HT-29 (cell line): ENCODE results near the gene PRIMPOL. TPM values are rescaled to one million over a fixed set of nuclear protein-coding genes. Genes with fewer than 3 reads are reported as not detected.
A peak's percentile ranks its signal among the peaks of the same experiment; 100 is the strongest.
"Not testable (repeated sequence)": the region's sequence is repeated elsewhere in the genome, so short reads cannot be mapped to it uniquely, and the experiment has no call there.

ENCODE experiments used
- DNase-seq: peaks from one replicate; pipeline ENCODE4 v3.0.0-alpha.2; 2015; ENCODE audit warnings: low spot score
- total RNA-seq: library from RNA; depleted of rRNA; stranded (reverse); fragments of >200 nt; shearing (Covaris generic); gene quantifications from 2 replicates; pipeline ENCODE4 v1.2.3, GENCODE V29; 2014

PRIMPOL gene
- total RNA-seq, 1 experiment from 2014 or later, result 1.9 TPM

DNA sequence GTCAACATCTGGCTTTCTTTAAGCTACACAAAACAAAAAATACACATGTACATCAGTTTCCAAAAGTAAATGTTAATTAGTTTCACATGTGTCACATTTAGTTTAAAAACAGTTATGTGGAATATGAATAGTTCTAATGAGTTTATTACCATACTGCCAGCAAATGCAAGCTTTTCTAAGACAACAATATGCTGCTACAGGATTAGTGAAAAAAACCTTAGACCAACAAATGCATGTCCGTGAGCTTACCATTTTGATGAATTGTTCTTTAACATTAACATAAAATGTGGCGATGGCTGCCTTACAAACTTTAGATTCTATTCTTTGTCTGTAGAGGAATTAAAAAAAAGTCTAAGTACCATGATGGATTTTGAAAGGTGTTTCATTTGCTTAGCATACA, 52.6 kb downstream of the PRIMPOL start:
- DNase-seq, result no peak

DNA sequence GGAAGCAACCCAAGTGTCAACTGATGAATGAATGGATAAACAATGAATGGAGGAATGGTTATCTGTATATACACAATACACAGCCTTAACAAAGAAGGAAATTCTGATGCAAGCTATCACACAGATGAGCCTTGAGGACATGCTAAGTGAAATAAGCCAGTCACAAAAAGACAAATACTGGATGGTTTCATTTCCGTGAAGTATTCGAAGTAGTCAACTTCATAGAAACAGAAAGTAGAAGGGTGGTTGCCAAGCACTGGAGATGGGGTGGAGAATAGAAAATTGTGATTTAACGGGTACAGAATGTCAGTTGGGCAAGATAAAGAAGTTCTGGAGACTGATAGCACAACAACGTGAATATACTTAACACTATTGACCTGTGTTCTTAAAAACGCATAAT, 56.2 kb downstream of the PRIMPOL start:
- DNase-seq, result no peak

DNA sequence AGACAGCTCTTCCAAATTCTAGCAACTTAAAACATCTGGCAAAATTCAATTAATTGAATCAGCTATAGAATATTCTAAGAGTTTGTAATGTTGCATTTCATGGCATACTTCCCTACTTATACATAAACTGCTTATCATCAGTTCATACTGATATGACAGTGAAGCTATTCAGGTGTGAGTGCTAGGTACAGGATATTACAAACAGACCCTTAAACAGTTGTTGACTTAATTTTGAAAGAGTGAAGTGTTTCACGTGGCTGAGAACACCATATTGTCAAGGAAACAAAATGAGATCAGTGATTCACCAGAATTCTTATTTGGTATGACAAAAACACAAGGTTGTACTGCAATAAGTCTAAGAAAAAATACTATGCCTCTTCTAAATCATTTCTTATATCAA, 56.9 kb downstream of the PRIMPOL start:
- DNase-seq, result no peak

DNA sequence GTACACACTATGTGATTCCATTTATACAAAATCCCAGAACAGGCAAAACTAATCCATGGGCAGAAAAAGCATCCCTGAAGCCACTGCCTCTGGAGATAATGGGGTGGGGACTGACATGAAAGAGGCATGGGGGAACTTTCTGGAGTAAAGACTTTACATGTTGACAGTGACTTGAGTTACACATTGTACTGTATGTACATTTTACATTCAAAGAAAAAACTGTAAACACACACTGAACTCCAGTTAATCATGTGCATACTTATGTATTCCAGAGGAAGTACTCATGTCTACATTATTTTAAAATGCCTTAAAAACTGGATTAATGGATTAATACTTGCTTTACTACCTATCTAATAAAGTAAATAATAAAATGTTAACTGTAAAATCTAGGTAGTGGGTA, 62.8 kb downstream of the PRIMPOL start:
- no peak for DNase-seq

DNA sequence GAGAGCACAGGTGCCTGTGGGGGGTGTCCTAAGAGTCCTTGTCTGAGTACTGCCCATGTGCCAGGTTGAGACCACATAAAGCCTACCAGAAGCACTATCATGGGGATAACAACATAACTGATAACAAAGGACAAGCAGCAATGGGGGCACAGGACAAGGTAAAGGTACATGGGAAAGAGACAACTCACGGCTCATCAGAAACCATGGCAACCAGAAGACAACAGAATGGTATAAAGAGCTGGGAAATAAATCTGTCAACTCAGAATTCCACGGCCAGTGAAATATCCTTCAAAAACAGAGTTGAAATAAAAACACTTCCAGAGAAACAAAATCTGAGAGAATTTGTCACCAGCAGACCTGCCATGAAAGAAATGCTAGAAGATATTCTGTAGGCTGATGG, 64.3 kb downstream of the PRIMPOL start:
- no peak for DNase-seq

DNA sequence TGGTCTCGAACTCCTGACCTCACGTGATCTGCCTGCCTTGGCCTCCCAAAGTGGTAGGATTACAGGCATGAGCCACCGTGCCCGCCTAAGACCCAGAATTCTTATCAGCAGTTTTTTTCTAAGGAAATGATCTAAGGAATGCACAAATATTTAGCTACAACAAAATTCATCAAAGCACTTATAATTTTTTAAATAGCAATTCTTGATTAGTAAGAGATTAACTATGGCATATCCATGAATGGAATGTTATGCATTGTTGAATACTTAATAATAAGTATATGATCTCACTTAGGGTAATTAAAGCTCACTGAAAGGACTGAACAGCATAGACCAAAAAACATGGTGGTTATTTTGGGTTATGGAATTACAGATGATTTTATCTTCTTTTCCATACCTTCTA, 66.0 kb downstream of the PRIMPOL start:
- no peak for DNase-seq

DNA sequence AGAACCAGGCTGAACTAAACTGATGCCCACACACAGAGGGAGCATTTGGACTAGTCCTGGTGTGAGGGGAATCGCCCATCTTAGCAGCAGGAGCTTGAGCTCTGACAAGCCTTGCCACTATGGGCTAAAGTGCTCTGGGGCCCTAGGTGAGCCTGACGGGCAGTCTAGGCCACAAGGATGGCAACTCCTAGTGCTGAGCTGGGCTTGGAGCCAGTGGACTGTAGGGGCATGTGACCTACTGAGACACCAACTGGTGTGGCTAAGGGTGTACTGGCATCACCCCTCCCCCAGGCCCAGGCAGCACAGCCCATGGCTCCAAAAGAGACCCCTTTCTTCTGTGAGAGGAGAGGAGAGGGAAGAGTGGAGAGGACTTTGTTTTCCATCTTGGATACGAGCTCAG, 69.9 kb downstream of the PRIMPOL start:
- DNase-seq, result no peak

DNA sequence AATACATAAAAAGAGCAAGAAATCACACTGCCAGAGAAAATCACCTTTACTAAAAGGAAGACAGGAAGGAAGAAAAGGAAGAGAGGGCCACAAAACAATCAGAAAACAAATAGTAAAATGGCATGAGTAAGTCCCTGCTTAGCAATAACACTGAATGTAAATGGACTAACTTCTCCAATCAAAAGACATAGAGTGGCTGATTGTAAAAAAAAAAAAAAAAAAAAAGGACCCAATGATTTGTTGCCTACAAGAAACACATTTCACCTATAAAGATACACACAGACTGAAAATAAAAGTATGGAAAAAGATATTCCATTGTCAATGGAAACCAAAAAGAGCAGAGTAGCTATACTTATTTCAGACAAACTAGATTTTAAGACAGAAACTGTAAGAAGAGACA, 71.7 kb downstream of the PRIMPOL start:
- no peak for DNase-seq

DNA sequence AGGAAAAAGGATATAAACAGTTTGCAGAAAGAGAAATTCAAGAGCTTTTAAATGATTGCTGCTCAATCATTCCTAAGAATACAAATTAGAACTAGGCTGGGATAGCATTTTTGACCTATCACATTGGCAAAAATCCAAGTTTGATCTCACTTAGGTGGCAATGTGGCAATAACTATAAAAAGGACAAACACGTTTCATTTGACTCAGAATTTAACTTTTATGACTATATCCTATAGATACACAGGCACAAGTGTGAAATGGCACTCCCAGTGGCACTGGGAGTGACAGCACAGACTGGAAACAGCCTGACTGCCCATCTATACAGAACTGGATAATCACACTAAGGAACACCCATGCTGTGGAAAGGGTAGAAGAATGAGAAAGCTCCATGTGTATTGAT, 73.3 kb downstream of the PRIMPOL start:
- DNase-seq, result peak; percentile 7

DNA sequence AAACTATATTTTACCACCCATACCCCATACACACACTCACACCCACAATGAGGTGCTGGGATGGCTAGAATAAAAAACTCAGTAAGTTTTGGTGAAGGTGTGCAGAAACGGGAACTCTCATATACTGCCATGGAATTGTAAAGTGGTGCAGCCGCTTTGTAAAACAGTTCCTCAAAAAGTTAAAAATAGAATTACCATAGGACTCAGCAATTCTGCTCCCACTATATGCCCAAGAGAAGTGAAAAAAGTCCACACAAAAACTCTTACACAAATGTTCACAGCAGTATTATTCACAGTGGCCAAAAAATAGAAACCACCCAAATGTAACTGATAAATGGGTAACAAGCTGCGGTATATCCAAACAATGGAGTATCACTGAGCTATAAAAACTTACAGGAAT, 77.9 kb downstream of the PRIMPOL start:
- DNase-seq, result no peak

DNA sequence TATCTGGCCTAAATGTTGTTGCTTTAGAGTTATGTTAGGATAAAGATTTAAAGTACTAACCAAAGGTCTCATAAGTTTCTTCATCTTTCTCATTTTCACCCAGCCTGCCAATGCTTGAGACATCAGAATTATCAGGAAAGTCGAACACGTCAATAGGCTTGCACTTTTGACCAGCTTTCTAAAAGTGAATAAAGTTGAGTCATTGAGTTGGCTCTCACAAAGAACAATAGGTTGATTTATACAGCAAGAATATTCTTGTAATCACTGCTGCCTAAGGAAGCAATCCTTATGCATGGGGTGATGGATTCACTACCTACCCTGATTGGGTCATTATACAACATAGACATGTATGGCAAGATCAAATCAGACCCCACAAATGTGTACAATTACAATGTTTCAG, 79.3 kb downstream of the PRIMPOL start:
- no peak for DNase-seq

DNA sequence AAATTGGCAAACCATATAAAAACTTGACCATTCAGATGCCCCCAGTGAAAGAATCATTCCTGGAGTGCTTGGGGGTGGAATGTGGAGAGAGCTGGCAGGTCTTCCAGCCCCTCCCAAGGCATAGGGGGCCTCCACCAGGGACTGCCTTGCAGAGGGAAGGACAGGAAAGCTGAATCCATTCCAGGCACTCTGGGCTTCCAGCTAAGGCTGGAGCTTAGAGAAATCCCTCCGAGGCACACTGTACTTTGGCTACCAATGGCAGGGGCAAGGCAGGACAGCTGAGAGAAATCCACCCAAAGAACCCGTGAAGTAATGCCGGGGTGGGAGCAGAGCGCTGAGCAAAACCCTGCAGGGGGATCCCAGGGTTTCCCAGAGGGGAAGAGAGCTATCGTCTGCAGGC, 80.4 kb downstream of the PRIMPOL start:
- no peak for DNase-seq

DNA sequence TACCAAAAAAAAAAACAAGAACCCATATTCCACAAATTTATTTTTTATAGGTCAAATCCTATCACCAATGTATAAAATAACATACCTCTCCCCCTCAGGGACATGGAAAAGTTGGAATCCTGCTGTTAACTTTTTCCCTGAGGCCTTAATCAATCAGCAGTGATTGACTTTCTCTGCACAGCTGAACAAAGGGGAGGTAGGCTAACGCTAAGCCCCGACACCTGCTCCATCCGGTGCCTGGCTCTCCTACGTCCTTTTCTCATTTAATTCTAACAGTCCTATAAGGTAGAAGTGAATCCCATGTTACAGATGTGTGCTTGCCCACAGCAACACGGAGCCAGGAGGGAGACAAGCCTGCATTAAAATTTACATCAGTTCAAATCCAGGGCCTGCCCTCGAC, 81.5 kb downstream of the PRIMPOL start:
- DNase-seq, result no peak

DNA sequence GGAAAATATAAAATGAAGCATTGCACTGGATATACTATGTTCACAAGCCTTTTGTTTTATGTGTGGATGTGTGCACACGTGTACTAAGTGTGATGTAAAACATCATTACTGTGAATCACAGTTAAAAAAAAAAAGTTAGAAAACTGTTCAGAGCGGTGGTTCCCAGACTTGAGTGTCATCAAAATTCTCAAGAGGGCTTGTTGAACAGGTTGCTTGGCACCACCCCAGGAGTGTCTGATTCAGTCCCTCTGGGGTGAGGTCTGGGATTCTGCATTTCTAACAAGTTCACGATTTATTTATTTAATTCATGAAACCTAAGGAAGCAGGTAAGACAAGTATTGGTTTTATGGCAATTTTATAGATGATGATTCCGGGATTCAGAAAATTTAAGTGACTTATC, 82.6 kb downstream of the PRIMPOL start:
- peak; percentile 23 for DNase-seq

DNA sequence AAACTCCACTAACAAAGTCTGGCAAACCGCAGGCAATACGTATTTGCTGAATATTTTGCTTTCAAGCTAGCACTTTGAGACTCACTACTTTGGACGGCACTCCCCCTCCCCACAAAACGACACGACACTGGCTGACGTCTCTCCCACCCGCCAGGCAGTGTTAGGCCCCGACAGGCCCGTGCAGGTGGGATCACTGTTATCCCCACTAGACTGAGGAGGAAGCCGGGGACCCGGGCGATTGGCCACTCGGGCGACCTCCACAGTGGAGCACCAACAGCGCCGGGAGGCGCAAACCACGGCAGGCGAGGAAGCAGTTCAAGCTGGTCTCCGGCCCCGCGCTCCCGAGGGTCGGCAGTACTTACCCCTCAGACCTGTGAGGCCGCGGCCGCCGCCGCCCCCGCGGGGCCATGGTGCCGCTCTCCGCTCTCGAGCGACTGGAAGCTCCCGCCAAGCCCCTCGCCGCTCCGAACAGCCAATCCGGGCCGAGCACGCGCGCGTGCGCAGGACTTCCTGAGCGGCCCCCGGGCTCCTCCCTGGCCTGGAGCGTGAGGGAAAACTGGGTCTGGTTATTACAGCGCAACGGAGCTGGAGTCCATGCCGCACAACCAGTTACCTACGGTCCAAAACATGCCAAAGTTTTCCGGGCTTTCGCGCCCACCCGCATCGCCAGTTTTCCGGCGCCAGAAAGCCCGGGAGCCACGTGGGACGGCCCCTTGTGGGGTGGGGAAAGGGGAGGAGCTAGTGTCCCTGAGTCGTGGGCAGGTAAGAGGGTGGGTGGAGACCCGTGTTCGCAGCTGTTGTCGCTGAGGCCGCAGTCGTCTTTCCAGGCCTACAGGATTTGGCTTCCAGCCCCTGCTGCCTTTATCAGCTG, 84.4 kb downstream of the PRIMPOL start, which contains the start of gene CENPU:
TSS of gene CENPU (minus strand) at position 443 of the 871 bp plus-strand sequence. CDS start at position 409, 34 bp downstream.
- DNase-seq, result peak; percentile 93

DNA sequence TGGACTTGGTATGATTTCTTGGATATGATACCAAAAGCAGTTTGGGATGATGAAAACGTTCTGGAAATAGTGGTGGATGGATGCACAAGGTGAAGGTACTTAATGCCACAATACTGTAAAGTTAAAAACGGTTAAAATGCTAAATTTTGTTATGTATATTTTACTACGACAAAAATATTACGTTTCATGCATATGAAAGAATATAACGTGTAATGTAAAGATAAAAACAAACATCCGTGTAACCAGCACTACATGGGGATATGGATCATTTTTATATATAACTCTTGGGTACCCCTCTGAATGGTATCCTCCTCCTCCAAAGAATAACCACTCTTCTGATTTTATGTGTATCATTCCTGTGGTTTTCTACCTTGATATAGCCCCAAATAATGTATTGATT, 85.2 kb downstream of the PRIMPOL start:
- no peak for DNase-seq

DNA sequence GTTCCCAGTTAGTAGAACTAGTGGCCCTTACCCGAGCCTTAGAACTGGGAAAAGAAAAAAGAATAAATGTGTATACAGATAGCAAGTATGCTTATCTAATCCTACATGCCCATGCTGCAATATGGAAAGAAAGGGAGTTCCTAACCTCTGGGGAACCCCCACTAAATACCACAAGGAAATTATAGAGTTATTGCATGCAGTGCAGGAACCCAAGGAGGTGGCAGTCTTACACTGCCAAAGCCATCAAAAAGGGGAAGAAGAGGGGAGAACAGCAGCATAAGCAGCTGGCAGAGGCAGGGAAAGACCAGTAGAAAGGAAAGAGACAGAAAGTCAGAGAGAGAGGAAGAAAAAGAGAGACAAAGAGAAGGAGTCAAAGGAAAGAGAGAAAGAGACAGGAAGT, 90.0 kb downstream of the PRIMPOL start:
- not testable (repeated sequence) for DNase-seq

DNA sequence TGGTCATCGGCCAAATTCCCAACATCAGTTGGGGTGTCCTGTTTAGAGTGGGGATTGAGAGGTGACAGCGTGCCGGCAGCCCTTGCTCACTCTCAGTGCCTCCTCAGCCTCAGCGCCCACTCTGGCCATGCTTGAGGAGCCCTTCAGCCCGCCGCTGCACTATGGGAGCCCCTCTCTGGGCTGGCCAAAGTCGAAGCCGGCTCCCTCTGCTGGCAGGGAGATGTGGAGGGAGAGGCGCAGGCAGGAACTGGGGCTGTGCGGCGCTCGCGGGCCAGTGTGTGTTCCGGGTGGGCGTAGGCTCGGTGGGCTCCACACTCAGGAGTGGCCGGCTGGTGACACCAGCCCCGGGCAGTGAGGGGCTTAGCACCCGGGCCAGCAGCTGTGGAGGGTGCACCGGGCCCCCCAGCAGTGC, 91.4 kb downstream of the PRIMPOL start:
- DNase-seq, result no peak

DNA sequence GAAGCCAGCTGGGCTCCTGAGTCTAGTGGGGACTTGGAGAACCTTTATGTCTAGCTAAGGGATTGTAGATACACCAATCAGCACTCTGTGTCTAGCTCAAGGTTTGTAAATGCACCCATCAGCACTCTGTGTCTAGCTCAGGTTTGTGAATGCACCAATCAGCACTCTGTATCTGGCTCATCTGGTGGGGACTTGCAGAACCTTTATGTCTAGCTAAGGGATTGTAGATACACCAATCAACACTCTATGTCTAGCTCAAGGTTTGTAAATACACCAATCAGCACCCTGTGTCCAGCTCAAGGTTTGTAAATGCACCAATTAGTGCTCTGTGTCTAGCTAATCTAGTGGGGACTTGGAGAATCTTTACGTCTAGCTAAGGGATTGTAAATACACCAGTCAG, 92.1 kb downstream of the PRIMPOL start:
- DNase-seq, result not testable (repeated sequence)

DNA sequence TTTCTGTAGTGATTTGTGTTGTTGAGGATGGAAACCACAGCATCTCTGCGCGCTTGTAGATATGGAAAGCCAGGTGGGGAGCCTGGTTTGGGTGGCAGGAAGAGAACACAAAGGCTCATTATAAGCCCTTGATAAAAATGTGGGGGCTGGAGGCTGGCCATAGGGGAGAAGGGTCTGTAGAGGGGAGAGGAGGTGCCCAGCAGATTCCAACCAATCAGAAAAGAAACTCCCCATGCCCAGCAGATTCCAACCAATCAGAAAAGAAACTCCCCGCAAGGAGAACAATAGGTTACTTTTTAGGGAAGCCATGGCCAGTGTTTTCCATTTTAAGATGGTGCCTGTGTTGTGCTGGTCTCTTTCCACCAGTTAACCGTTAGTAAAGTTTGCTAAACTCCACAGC, 94.1 kb downstream of the PRIMPOL start:
- no peak for DNase-seq

DNA sequence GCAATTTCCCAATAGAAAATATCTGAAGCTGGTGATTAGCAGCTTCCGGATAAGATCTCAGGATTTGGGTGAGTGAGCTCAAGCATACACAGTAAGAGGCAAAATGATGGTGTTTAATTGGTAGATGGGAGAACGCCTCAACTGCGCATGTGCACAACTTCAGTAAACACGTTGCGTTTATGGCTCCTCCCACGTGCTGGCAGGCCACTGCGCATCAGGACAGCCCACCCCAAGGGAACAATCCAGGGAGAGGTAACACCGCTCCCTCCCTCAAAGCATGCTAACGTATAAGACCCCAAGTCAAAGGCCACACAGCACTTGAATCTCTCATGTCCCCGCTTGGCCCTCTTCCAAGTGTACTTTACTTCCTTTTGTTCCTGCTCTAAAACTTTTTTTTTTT, 94.7 kb downstream of the PRIMPOL start:
- DNase-seq, result no peak
